ENCODE measurements around the gene ANXA2. TPM values are rescaled to one million over a fixed set of nuclear protein-coding genes. Genes with fewer than 3 reads are reported as not detected.

ANXA2 gene
- total RNA-seq, 2 donors from 2014 or later = 265 to 341 TPM

DNA sequence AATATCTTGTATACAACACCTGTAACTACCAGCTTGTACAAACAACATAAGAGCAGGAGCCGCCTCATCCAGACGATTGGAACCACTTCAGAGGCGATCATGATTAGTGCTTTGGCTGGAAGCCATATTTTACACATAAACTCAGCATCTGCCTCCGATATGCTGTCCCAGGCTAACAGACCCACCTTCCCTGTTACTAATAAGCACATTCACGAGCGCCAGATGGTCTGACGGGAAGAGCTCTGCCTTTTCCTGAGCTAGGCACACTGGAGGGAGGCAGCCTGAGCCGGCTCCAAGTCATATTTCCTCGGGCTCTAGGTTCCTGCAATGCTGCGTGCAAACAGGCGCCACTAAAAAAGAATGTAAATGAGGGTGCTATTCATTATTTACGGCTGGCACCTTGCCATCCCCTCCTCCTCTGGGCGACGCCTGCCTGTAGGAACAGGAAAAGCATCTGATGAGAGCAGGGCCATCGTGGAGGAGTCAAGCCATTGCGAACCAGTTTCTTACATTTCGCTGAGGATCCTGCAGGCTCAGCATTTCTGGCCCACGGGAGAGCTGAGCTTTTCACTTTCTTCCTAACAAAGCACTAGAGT is 98.2 kb downstream of the ANXA2 start:
- peak; percentile 21 to 51 (median 40) for DNase-seq
- intact Hi-C loops (cut with DNase I) = no loop called here
- H3K4me3 ChIP-seq = no peak overlapping the region
- no peaks in the 10 kb centered on the region for H3K36me3 ChIP-seq (replicated peaks in 1 of 2; ENCODE audit: insufficient read depth in 1 of 2, low read depth in 2 of 2)
- ATAC-seq = peak; percentile 48
- H3K4me1 ChIP-seq = peaks cover 7% of the 10 kb centered on the region
- H3K27me3 ChIP-seq = no peaks in the 10 kb centered on the region
- no peaks in the 10 kb centered on the region for H3K9me3 ChIP-seq
- TF ChIP-seq CTCF (IDR thresholded peaks at IDR 0.05) = peak in 3 of 7 experiments; percentile 9 to 35 (median 28)
- no peak for TF ChIP-seq POLR2A (IDR thresholded peaks at IDR 0.05)
- H3K27ac ChIP-seq = no peak overlapping the region
- 32 to 48% methylated on average over 18 of the region's 18 CpGs for WGBS, 2 donors

Small RNA genes within 50 kb of the gene (small RNA-seq; reads per million reads assigned to genes)
- gene AC087385.3 = not detected

Other genes with a start within 250 kb of the ANXA2 start
- gene ICE2, start 81.2 kb upstream of the ANXA2 start, total RNA-seq = 10 to 100 TPM; 20.1 to 24.4 TPM